GM18858 (cell line): ENCODE results near the gene FANCI.

Experiments
- ATAC-seq: cut with Tn5 transposase; IDR thresholded peaks from one replicate; pipeline ENCODE4 v1.9.1; 2021; ENCODE audit not compliant: unreplicated experiment

The FANCI gene

DNA sequence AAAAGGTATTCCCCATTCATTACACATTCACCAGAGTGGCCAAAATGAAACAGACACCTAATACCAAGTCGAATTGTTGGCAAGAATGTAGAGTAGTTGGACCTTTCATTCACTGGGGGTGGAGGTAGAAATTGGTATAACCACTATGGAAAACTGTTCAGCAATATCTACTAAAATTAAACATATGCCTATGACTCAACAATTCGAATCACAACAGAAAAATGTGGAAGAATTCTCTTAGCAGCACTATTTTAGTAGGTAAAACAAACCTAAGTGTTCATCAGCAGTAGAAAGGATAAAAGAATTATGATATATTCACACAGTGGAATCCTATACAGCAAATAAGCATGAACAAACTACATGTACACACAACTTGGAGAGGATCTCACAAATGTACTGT is 60.2 kb downstream of the FANCI start:
- ATAC-seq = no peak

DNA sequence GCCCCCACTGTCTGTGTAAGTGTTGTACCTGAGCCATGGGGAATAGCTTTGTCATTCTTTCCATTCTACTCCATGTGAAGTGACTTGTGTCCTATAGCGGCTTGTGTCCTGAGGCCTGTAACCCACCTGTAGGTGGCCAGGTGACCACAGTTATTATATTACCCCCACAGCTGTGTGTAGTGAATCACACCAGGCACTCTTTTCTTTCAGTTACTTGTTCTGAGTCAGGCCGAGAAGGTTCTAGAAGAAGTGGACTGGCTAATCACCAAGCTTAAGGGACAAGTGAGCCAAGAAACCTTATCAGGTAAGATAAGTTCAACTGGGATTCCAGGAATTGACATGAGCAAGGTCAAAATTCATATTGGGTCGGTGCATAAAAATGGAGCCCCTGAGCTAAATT is 61.6 kb downstream of the FANCI start:
- no peak for ATAC-seq

DNA sequence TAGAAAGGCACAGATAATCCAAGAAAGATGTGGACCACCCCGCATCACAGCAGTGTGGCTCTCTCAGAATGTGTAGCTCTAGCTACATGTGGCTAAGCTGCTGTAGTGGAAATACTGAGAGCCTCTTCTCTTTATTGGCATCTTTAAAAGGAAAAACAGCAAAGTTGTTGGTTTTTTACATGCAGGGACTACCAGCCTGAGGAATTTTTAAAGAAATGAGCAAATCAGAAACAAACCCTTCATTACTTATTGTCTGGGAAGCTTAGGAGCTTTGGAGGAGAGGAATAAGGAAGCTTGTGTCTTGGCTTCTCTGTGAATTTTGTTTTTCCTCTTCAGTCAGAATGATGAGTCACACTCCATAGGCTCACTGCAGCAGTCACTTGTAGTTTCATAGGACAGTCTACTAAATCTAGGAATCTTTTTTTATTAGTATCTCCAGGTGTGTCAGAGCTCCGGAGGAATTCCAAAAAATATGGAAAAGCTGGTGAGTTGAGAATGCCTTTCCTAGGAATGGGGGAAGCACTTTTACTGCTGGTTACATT is 63.3 kb downstream of the FANCI start:
- ATAC-seq = no peak

DNA sequence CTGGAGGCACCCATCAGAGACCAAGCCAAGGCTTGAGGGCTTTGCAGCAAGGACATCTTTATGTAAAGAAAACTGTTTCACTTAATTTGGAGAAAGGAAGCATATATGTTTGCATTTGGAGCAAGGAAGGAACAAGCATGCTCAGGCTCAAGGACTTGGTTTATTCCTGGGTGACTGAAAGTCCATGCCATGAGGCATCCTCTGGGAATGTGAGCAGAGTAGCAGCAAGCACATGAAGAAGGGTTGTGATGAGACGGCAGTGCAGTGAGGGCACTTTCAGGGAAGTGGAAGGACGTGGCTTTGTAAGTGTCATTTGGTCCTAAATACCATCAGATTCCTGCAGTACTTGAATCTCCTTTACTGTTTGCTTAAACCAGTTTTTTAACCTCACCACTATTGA is 64.0 kb downstream of the FANCI start:
- ATAC-seq = no peak

DNA sequence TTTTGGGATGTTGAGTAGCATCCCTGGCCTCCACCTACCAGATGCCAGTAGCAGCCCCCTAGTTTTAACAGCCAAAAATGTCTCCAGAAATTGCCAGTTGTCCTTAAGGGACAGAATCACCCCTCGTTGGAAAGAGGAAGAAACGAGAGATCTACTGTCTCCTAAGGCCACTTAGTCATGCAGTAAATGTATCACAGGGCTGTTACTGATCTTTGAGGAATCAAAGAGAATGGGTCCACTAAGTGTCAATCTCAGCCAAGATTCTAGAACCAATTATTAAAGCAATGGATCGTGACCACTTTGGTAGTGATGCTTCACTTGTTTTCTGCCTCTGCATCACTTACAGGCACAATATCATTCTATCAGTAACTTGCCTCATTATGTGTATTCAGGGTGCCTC is 64.5 kb downstream of the FANCI start:
- ATAC-seq = no peak

DNA sequence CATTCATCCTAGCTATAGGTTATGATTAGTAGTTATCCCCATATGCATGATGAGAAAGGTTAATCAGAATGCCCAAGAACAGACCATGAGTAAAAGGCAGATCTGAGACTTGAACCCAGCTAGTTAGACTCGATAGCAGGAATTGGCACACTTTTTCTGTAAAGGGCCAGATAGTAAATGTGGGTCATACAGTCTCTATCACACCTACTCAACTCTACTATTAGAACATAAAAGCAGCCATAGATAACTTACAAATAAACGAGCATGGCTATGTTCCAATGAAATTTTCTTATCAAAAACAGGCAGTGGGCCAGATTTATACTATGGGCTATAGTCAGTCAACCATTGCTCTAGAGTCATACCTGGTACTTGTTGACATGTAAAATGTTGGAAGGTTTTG is 66.2 kb downstream of the FANCI start:
- ATAC-seq = no peak

DNA sequence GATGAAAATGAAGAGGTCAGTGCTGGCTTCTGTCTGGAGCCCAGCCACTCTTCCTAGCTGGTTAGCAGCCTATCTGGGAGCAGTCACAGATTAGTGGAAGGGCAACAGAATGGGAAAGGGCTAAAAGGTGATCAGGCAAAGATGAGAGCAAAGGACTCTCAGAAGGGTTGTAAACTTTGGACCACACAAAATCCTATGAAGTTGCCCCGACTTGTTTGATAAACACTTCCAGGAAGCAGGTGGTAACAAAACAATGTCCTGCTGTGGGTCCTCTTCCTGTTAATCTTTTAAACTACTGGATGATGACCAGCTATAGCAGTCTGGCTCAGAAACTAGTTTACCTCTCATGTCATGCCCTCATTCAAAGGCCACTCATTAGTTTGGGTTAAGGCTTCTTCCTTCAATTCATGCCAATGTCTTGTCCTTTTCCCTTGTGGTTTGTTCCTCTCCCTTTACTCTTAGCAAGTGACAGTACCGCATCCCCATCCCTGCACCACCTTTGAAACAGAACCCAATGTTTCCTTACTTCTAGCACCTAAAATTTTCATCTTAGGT is 71.7 kb downstream of the FANCI start:
- ATAC-seq = no peak

DNA sequence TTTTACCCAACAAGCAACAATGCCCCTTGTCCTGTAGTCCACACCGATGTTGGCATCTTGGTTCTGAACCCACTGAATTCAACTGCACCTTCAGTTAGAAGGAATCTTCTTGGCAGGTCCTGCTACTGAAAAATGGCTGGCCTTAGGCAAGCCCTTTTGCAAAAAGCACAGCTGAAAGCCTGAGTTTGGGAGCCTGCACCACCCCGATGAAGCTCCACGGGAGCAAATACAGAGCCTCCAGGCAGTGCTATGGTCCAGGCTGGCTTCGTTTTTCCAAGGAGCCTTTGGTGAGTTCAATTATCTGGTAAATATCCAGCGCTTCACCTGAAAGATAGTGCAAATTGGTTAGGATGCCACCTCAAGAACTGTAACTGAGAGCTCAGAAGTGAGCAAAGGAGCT is 72.7 kb downstream of the FANCI start:
- ATAC-seq = no peak

DNA sequence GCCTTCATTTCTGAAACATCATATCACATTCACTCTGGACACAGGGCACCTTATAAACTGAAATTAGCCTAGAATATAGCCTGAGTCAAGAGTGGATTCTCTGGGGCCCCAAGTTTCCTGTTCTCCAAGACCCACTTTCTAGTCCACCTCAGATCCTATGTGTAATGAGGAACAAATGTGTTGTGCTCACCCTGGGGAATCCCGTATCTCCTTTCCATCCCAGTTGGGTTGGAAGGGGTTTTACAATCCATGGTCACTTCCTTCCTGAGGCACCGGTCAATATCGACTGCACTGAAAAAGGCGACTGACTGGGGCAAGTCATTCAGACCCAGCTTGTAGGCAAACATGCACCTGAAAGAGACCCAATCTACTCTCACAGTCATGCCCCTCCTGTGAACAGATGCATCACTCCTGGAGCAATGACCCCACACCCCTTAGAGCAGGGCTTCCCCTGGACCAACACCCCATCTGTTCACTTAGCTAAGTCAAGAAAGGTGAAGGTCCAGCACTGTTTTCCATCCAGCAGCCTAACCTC is 73.5 kb downstream of the FANCI start:
- no peak for ATAC-seq

DNA sequence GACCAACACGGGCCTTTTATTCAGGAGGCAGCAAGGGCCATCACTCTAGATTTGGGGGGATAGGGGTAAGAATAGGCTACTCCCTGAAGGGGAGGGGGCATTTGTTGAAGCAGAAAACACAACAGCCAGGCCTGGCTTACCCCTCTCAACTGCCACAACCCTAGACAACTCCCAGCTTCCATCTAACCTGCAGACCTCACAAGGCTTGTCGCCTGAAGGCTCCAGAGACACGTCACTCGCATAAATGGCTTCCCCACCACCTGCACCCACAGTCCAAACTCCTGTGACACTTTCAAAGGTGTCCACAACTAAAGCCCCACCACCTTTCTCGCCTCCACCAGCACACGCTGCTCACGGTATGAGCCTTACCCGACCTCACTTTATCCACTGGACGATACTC is 75.9 kb downstream of the FANCI start:
- no peak for ATAC-seq

DNA sequence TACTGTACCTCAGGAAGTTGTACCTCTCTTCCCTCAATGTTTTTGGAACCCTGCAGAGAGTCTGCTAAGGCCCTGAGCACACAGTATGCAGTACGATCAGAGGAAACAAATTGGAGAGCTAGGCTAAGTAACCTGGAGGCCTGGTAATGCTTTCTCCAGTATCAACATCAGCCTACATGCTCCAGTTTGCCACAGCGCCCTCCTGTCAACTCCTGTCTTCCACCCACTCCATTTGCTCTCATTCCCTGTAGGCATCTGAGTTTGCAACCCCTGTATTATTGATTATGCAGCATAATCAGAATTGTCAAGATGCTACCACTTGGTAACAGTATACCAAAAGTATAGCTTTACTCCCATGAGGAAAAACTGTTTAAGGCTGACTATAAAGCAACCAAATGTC is 76.4 kb downstream of the FANCI start:
- ATAC-seq = no peak

DNA sequence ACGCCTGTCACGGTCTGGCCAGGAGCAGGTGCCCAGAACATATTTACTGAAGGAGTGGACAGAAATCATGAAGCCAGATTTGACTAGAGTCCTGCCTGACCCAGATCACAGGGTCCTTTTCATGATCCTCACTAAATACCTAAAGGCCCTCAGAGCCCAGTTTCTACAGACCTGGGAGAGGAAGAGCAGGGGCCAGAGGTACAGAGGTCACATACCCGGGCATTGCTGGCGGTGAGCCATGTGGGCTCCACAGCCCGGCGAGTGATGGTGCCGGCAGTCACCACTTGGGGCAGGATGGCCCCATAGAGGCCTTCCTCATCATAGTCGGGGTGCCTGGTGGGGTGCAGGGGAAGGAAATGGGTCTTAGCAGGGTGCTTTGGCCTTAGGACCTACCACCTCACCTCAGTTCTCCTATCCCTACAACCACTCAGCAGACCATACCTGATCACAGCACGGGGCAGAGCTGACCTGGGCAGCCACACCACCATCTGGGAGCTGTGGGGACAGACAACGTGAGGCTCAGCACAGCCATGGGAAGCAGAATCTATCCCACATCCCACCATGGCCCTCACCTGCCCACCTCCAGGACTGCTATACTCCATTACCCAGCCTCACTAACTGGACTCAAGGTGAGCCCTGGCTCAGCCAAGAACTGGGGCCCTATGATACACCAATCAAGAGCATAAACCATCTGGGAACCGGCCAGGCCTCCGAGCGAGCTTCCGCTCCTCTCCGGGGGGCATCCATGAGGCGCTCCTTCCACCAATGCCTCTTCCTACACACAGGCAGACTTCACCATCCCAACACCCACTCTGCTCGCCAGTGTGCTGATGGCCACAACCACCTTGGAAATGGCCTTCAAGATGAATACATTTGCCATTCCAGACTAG is 78.0 kb downstream of the FANCI start:
- ATAC-seq = no peak

DNA sequence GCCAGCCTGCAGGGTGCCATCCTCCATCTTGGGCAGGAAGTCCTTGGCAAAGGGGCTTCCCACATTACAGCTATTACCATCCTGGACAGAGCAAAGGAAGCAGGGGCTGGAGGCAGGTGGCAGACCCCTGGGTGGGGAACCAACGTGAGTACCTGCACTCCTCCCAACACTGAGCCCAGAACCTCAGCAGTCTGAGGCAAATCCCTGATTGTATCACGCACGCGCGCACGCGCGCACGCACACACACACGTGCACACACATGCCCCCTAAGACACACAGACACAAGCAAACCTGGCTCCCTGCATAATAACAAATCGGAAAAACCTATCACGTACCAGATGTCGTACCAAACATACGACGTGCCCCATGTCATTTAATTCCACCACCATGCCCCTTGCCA is 79.0 kb downstream of the FANCI start:
- ATAC-seq = no peak

DNA sequence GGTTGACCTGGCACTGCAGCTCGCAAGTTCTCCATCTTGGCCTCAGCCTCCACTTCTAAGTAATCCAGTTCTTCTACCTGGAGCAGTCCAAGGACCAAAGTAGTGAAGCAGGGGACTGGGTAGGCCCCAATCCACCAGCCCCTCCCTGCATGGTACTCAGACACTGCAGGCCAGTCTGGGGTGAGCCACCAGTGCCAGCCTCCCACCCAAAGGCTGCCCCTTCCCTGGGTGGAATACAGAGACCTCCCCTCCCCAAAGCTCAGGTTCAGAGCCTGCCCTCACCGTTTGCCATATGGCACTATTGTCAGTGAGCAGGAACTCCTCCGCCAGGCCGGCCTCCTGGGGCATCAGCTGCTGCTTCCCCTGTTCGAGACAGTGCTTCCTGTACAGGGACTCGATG is 80.0 kb downstream of the FANCI start:
- no peak for ATAC-seq

DNA sequence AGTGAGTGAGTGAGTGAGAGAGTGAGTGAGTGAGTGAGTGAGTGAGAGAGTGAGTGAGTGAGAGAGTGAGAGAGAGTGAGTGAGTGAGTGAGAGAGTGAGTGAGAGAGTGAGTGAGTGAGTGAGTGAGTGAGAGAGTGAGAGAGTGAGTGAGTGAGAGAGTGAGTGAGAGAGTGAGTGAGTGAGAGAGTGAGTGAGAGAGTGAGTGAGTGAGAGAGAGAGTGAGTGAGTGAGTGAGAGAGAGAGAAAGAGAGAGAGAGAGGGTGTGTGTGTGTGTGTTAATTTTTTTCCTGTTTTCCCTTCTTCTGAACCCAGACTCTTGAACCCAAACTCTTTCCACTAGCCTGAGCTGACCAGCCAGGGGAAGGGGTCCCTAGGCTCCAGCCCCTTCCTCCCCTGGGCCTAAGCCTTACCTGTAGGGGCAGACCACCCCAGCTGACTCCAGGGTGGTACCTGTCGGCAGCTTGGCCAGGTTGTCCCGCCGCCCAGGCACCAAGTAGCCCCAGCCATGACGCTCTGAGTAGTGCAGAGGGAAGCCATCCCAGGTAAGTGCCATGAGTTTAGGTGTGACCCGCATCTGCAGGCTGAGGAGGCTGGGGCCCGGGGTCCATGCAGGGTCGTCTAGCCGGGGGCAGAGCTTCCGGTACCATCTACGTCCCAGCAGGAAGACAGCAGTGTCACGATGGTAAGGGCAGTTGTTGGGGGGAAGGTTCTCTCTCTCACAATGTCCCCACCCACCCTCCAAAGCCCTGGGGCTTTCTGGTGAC is 81.4 kb downstream of the FANCI start:
- no peak for ATAC-seq

DNA sequence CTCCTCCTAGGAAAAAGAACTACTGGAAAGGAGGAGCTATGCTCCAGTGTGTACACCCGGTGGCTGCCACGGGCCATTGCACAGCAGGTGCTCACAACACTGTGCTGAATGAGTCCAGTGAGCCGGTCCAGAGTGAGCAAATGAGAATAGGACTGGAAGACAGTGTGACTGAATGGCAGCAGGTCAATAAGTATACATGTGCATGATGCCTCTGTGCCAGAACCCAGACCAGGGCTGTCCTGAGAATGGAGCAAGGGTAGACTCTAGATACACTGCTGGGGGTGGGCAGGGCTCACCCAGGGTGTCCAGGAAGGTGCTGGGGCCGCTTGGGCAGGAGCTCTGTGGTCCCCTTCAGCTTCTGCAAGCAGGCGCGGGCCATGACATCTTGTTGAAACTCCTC is 82.5 kb downstream of the FANCI start:
- ATAC-seq = no peak

DNA sequence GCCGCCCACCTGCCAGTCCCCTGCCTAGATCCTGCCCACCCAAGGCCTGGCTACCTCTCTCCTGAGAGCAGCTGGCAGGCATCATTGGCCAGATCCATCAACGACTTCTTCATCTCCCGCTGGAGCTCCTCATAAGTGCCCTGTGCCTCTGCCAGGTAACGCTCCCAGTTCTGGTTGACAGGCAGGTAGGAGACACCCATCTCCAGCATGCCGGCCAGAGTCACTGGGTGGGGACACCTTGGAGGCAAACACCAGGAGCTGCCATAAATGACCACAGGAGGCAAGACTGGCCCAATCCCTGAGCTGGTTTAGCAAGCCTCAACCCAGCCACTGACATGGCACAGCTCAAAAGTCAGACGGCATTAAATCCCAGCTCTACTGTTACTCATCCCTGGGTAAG is 83.3 kb downstream of the FANCI start:
- no peak for ATAC-seq

DNA sequence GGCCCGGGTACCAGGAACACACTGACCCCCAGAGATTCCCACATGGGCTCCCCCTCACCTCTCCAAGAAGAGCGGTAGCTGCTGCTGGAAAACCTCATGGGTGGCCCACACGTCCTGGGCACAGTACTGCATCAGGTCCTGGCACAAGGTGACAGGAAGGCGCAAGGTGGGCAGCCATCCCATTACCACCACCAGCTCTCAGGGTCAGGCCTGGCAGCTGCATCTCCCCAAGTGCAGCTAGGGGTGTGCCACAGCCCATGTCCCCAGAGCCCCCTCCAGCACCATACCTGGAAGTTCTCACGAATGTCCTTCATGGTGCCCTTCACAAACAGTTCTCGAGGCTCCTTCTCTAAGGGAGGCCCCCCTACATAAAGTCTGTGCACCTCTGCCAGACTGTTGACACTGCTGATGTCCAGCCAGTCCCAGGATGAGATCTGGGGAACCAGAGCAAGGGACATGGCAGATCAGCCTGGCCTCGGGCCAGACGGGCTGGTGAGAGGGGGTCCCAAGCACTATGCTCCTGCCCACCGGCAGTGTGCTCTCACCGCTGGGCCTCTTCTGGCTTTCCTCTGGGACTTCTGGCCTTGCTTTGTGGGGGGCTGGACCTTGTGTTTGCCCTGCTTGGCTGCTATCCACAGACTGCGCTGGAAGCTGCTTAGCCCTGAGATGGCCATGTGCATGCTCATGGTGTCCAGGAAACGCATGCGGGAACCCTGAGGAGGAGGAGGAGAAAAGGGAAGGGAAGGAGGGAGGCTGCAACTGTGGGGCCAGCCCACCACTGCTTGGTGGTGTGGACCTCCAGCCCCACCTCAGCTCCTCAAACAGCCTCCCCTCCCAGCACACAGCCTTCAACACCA is 84.8 kb downstream of the FANCI start:
- no peak for ATAC-seq

DNA sequence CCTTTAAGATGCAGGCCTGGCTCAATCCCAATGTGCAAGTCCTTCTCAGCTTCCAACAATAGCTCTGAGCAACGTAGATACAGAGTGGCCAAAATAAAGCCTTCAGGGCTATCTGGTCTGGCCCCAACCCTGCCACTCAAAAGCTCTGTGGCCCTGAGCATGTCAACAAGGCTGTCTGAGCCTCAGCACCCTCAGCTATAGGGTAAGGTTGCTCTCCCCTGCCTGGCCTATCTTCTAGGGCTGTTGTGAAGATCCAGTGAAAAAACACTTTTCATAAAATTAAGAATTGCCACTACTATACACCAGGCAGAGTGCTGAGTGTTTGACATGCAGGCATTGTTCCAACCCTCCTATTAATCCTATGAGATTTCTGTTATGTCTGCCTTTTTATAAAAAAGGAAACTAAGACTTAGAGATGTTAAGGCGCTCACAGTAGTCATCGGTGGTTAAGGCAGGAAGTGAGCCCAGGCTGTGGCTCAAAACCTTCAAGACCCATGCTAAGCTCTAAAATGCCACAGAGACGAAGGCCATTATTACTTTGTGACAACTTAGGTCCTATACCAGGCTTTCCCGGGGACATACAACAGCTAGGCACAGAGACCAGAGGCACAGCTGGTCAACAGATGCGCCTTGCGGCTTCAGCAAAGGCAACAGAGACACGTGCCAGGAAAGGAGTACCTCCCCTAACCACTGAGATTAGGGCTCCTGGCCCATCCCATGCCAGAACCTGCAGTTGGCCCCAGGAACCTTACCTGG is 85.7 kb downstream of the FANCI start:
- ATAC-seq = no peak

DNA sequence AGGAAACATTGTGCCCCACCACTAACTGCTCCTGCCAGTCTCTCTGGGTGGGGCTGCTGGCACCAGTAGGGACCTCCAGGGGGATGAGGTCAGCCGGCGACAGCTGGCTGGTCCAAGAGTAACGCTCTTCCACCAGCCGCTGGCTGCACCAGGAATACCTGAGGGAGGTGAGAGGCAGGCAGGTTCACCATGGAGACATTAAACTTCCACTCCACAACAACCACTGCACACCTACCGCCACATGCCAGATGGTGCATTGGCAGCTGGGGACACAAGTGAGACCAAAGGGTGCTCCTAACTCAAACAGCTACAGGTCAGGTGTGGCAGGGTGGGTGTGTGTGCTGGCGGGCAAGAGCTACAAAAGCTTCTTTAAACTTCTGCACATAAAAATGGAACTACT is 86.3 kb downstream of the FANCI start:
- ATAC-seq = no peak
